GM18868 (cell line): ENCODE measurements around the gene RPP25L.

Source experiments
- ATAC-seq: cut with Tn5 transposase; IDR thresholded peaks from one replicate; pipeline ENCODE4 v1.9.1; 2021; ENCODE audit warnings: mild to moderate bottlenecking, moderate library complexity; ENCODE audit not compliant: unreplicated experiment

The RPP25L gene

GRCh38 chr9:34638138-34638445, 26.2 kb upstream of the RPP25L start:
- ATAC-seq = no peak

- ATAC-seq = peak; percentile 92
Measured at GRCh38 chr9:34637356-34638137, 25.6 kb upstream of the RPP25L start, which contains the start of gene SIGMAR1. SIGMAR1 (minus strand) TSS chr9:34637787; CDS start chr9:34637697, 90 bp downstream.

GRCh38 chr9:34636791-34637355, 25.0 kb upstream of the RPP25L start:
- ATAC-seq = no peak

- no peak for ATAC-seq
Measured at GRCh38 chr9:34635556-34635955, 23.7 kb upstream of the RPP25L start.

- ATAC-seq = no peak
Measured at GRCh38 chr9:34634551-34635248, 22.8 kb upstream of the RPP25L start.

GRCh38 chr9:34633851-34634550, 22.1 kb upstream of the RPP25L start:
- peak; percentile 36 for ATAC-seq

- no peak for ATAC-seq
Measured at GRCh38 chr9:34633166-34633565, 21.3 kb upstream of the RPP25L start.

GRCh38 chr9:34630402-34631154, 18.7 kb upstream of the RPP25L start:
- ATAC-seq = no peak

GRCh38 chr9:34629491-34629808, 17.6 kb upstream of the RPP25L start:
- no peak for ATAC-seq

- peak; percentile 46 for ATAC-seq
Measured at GRCh38 chr9:34628656-34629490, 17.0 kb upstream of the RPP25L start, which contains the start of gene ARID3C. ARID3C (minus strand) TSS chr9:34629066; CDS start chr9:34628014, 1,052 bp downstream.

- ATAC-seq = no peak
Measured at GRCh38 chr9:34627716-34628655, 16.1 kb upstream of the RPP25L start.

- ATAC-seq = no peak
Measured at GRCh38 chr9:34625186-34625486, 13.2 kb upstream of the RPP25L start.

GRCh38 chr9:34624475-34625185, 12.7 kb upstream of the RPP25L start:
- ATAC-seq = no peak

- ATAC-seq = no peak
Measured at GRCh38 chr9:34623374-34624235, 11.7 kb upstream of the RPP25L start.

GRCh38 chr9:34620061-34620994, 8.4 kb upstream of the RPP25L start, which contains the start of gene DCTN3:
DCTN3 (minus strand) TSS chr9:34620495; CDS start chr9:34620464, 31 bp downstream.
- ATAC-seq = peak; percentile 98

GRCh38 chr9:34615132-34615531, 3.2 kb upstream of the RPP25L start:
- no peak for ATAC-seq
